ENCODE results near the gene MNAT1. TPM values are rescaled to one million over a fixed set of nuclear protein-coding genes. Genes with fewer than 3 reads are reported as not detected.

MNAT1 gene
- total RNA-seq (2014; rRNA removed) (88.6 and 95.7 TPM in 2 replicates), Bru-seq, nascent RNA (percentile 96 among the genes with signal in this experiment), BruChase-seq, experiment 1, labeled RNA remaining after a 6-hour chase (percentile 82 among the genes with signal in this experiment), BruChase-seq, experiment 2, labeled RNA remaining after a 2-hour chase (percentile 91 among the genes with signal in this experiment)
- long read RNA-seq, transcript MNAT1-208 (4 exons, 1,097 nt): minor isoform, 9 of 150 reads
- long read RNA-seq, transcript MNAT1-201 (8 exons, 2,635 nt): major isoform, 98 of 150 reads
- long read RNA-seq, partial matches to known transcripts: 13 of 150 reads
- long read RNA-seq, other reads (novel, unspliced or antisense): 29 of 150 reads

DNA sequence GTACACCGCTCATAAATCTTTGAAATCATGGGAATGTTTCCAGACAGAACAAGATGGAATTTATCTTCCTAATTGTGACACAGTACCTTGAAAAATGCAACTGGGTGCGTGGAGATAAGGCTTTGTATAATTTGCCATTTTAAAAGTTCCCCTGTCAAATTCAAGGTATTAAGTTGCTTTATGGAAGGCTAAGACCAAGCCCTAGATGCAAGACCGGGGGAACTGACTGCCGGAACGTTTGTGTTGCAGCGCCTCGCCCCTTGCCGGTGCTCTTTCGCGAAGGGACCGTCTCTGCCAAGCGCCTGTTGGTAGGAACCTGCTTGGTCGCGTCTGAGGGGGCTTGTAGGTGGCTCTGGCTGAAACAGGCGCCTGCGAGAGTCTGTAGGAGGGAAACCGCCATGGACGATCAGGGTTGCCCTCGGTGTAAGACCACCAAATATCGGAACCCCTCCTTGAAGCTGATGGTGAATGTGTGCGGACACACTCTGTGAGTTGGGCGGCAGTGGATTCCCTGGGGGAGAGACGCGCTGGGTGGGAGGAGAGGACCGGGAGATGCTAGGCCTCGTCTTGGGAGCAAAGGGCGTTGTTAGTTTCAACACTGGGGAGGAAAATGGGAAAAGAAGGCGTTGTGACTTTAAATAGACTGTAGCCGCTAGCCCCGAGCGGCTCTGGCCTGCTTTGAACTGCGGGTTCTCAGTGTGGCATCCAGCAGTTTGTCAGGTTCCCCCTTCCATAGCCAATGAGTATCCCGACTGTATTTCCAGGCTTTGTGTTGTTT is at the start of gene MNAT1:
Gene MNAT1, plus strand, starts transcription at position 297 of the 778 bp plus-strand sequence. Its CDS starts 102 bp downstream, at position 399.
- H3K4me1 ChIP-seq (ENCODE audit: insufficient read depth, low read length): peaks cover 15% of the 10 kb centered on the region
- ChIA-PET POLR2A (ENCODE audit: unreplicated experiment) (interaction anchor here (0.6 kb wide), 1 partner anchor 45 kb away, joined by 3 read pairs; no protein-coding TSS in a partner anchor), CTCF (interaction anchor here (0.9 kb wide), 1 partner anchor 11 kb away, joined by 3 read pairs; the partner anchor contains the start of gene SIX4)
- H3K27me3 ChIP-seq (ENCODE audit: low read length): no peaks in the 10 kb centered on the region
- ATAC-seq (peak; percentile 84), DNase-seq (peak; percentile 95)
- H3K27ac ChIP-seq (ENCODE audit: low read length): no peak within 1 kb of the TSS
- H3K36me3 ChIP-seq (ENCODE audit: low read depth, low read length): no peaks in the 10 kb centered on the region
- peaks cover 13% of the 10 kb centered on the region; the same call in 1 of the 2 replicates for H4K20me1 ChIP-seq (ENCODE audit: low read length)
- peaks cover 52% of the 10 kb centered on the region for H3K79me2 ChIP-seq (ENCODE audit: low read length)
- peak within 1 kb of the TSS; percentile 94 for H3K4me3 ChIP-seq (ENCODE audit: low read length)
- TSS peak; percentile 75 for BruUV-seq (replicated peaks)
- H3K9me3 ChIP-seq (ENCODE audit: low read length): no peaks in the 10 kb centered on the region
- no peaks in the 10 kb centered on the region for H3K9me2 ChIP-seq (replicated peaks; ENCODE audit: low read length)
- peak within 1 kb of the TSS; percentile 82 for H3K9ac ChIP-seq (ENCODE audit: low read length)
- H2AFZ ChIP-seq (ENCODE audit: low read length): peak within 1 kb of the TSS; percentile 88
- no peaks in the 10 kb centered on the region for H3F3A ChIP-seq (ENCODE audit: low read length, unreplicated experiment)
- peak within 1 kb of the TSS; percentile 93 for H3K4me2 ChIP-seq (ENCODE audit: low read length)
- no peak for TF ChIP-seq CTCF (conservative IDR thresholded peaks at IDR 0.05; ENCODE audit: low read depth, low read length)
- no peak for TF ChIP-seq EZH2 (IDR thresholded peaks at IDR 0.05; ENCODE audit: low read length, unreplicated experiment)
- intact Hi-C loops (cut with micrococcal nuclease): loop anchor here (1.0 to 5.0 kb wide), 3 partner anchors 10 to 463 kb away; partner anchors contain the start of gene SIX4

- TF ChIP-seq EZH2 (IDR thresholded peaks at IDR 0.05; ENCODE audit: low read length, unreplicated experiment) (no peak), CTCF (conservative IDR thresholded peaks at IDR 0.05; ENCODE audit: low read depth, low read length) (no peak), EZH2phosphoT487 (IDR thresholded peaks at IDR 0.05; ENCODE audit: borderline replicate concordance, low read length) (no peak)
- intact Hi-C loops (cut with micrococcal nuclease): no loop called here
- ChIA-PET POLR2A (ENCODE audit: unreplicated experiment) (no interaction called here), CTCF (no interaction called here)
- Histone ChIP-seq H3K27me3 (ENCODE audit: low read length) (no peaks in the 10 kb centered on the region), H2AFZ (ENCODE audit: low read length) (0 out of 2 replicates have a peak overlapping the region, but pooled peaks have one; percentile 19), H3K9me3 (ENCODE audit: low read length) (no peaks in the 10 kb centered on the region), H3K4me3 (ENCODE audit: low read length) (no peak overlapping the region), H3K36me3 (ENCODE audit: low read depth, low read length) (no peaks in the 10 kb centered on the region), H4K20me1 (ENCODE audit: low read length) (no peaks in the 10 kb centered on the region), H3K4me2 (ENCODE audit: low read length) (no peak overlapping the region), H3F3A (ENCODE audit: low read length, unreplicated experiment) (no peaks in the 10 kb centered on the region), H3K9me2 (replicated peaks; ENCODE audit: low read length) (no peaks in the 10 kb centered on the region), H3K4me1 (ENCODE audit: insufficient read depth, low read length) (no peaks in the 10 kb centered on the region), H3K27ac (ENCODE audit: low read length) (no peak overlapping the region), H3K9ac (ENCODE audit: low read length) (no peak overlapping the region), H3K79me2 (ENCODE audit: low read length) (no peaks in the 10 kb centered on the region)
- BruUV-seq (replicated peaks): no TSS peak
- DNase-seq (no peak), ATAC-seq (peak; percentile 86)
These were observed 47.7 kb upstream of the MNAT1 start for GRCh38 chr14:60686865-60687264.

Measured in PC-3 (cell line).